GM12878 (cell line): ENCODE measurements around the gene NHSL1. TPM values are rescaled to one million over a fixed set of nuclear protein-coding genes. Genes with fewer than 3 reads are reported as not detected.

Source experiments
- CREB1 ChIP-seq: IDR thresholded peaks from 2 replicates; pipeline ENCODE4 v1.6.1; 2012; ENCODE audit warnings: low read depth, mild to moderate bottlenecking, inconsistent platforms
- GATAD2B ChIP-seq: fragments of 450-650 bp; conservative IDR thresholded peaks from 2 replicates; pipeline ENCODE4 v1.6.1; 2017; ENCODE audit warnings: low read depth, mild to moderate bottlenecking, moderate library complexity
- POLR2AphosphoS2 ChIP-seq: IDR thresholded peaks from 2 replicates; pipeline ENCODE4 v1.6.1; 2011; ENCODE audit warnings: low read depth, mild to moderate bottlenecking, low read length, improper control_type of control experiment, moderate library complexity
- RUNX3 ChIP-seq: IDR thresholded peaks from 2 replicates; pipeline ENCODE4 v1.6.1; 2012; ENCODE audit warnings: low read length, inconsistent platforms
- polyA plus RNA-seq, 11 experiments: library from polyadenylated mRNA; depleted of rRNA in 4 of 11; unstranded in 6 of 11; stranded (reverse) in 5 of 11; fragments of >200 nt; fragmentation: Nextera tagmentation in 4 of 11; fragmentation: Illumina TruSeq in 1 of 11; extraction: Ambion mirVana in 4 of 11; extraction: Trizol in 1 of 11; gene quantifications; 1 replicate in 1 of 11; 2 replicates in 10 of 11; pipeline versions ENCODE4 v1.2.1 to v1.2.3, GENCODE V29; 2011 to 2016; ENCODE audit warnings: inconsistent platforms in 2 of 11, missing spikeins in 2 of 11, low read depth in 1 of 11
- total RNA-seq, 4 experiments: library from RNA; depleted of rRNA in 3 of 4; stranded (reverse); fragments of >200 nt in 3 of 4; fragmentation: Illumina TruSeq in 1 of 4; extraction: Trizol in 1 of 4; gene quantifications; 2 replicates each; pipeline versions ENCODE4 v1.2.1 to v1.2.3, GENCODE V29; 2013 to 2021
- TF ChIP-seq, protein P1 (sequence below): IDR thresholded peaks from 2 replicates; pipeline ENCODE4 v1.6.1; 2011; ENCODE audit warnings: low read depth, low read length, improper control_type of control experiment, borderline replicate concordance
- TF ChIP-seq, protein P2 (sequence below): fragments of 450-650 bp; IDR thresholded peaks from 2 replicates; pipeline ENCODE4 v1.6.1; 2017; ENCODE audit warnings: antibody characterized with exemption, mild to moderate bottlenecking, moderate library complexity
- TF ChIP-seq, protein P3 (sequence below), 3 experiments: IDR thresholded peaks in 2 of 3; conservative IDR thresholded peaks in 1 of 3; 2 replicates each; pipeline ENCODE4 v1.5.1; 2011; ENCODE audit warnings: low read depth in 3 of 3, low read length in 3 of 3, mild to moderate bottlenecking in 3 of 3, control low read depth in 2 of 3, moderate library complexity in 2 of 3, inconsistent platforms in 1 of 3, mixed read lengths in 1 of 3; ENCODE audit not compliant: control insufficient read depth in 2 of 3, insufficient read depth in 1 of 3; ENCODE audit errors: extremely low read depth in 1 of 3
- TF ChIP-seq, protein P4 (sequence below): fragments of 450-650 bp; IDR thresholded peaks from 2 replicates; pipeline ENCODE4 v1.6.1; 2016; ENCODE audit warnings: mild to moderate bottlenecking, moderate library complexity, borderline replicate concordance
- TF ChIP-seq, protein P5 (sequence below): fragments of 450-650 bp; IDR thresholded peaks from 2 replicates; pipeline ENCODE4 v1.6.1; 2017; ENCODE audit warnings: mild to moderate bottlenecking, moderate library complexity
- TF ChIP-seq, protein P6 (sequence below): fragments of 150-350 bp; IDR thresholded peaks from 2 replicates; pipeline ENCODE4 v1.6.1; 2016; ENCODE audit warnings: low read depth, low read length

Gene NHSL1
- total and polyA plus RNA-seq, 10 of the 15 experiments (the other 5 are each of a cell fraction or from before 2014, with no cell fraction given): 0.26 to 14.1 (median 0.90) TPM

DNA sequence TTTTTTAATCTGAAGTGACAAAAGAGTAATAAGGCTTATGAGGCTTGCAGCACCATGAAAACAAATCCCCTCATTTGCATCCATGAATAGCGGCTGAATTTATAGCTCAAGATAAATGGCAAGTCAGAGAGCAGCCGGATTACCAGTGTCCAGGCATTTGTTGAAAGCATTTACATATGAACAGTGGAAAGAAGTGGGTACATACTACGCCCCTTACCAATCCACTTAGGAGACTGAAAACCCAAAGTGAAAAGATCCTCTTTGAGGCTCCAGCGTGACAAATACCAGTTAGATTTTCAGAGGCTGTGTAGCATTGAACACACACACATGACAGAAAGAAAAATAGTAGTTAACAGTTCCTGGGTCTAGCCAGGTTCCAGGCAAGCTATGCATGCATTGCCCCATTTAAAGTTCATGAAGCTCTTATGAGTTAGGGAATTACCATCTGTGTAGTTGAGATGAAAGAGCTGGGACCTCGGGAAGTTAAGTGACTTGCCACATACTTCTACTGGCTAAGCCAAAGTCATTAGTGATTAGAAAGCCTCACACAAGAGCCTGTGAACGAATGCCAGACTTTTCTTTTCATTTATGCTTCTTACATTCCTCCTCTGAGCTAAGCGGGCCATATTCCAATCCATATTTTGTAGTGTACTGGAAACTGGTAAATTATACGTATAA is 28.3 kb upstream of the NHSL1 start (continued):
- TF ChIP-seq, protein P1, sequence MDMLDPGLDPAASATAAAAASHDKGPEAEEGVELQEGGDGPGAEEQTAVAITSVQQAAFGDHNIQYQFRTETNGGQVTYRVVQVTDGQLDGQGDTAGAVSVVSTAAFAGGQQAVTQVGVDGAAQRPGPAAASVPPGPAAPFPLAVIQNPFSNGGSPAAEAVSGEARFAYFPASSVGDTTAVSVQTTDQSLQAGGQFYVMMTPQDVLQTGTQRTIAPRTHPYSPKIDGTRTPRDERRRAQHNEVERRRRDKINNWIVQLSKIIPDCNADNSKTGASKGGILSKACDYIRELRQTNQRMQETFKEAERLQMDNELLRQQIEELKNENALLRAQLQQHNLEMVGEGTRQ: no peak
- TF ChIP-seq POLR2AphosphoS2 (no peak), CREB1 (no peak), RUNX3 (no peak), GATAD2B (no peak)
- TF ChIP-seq, protein P2, sequence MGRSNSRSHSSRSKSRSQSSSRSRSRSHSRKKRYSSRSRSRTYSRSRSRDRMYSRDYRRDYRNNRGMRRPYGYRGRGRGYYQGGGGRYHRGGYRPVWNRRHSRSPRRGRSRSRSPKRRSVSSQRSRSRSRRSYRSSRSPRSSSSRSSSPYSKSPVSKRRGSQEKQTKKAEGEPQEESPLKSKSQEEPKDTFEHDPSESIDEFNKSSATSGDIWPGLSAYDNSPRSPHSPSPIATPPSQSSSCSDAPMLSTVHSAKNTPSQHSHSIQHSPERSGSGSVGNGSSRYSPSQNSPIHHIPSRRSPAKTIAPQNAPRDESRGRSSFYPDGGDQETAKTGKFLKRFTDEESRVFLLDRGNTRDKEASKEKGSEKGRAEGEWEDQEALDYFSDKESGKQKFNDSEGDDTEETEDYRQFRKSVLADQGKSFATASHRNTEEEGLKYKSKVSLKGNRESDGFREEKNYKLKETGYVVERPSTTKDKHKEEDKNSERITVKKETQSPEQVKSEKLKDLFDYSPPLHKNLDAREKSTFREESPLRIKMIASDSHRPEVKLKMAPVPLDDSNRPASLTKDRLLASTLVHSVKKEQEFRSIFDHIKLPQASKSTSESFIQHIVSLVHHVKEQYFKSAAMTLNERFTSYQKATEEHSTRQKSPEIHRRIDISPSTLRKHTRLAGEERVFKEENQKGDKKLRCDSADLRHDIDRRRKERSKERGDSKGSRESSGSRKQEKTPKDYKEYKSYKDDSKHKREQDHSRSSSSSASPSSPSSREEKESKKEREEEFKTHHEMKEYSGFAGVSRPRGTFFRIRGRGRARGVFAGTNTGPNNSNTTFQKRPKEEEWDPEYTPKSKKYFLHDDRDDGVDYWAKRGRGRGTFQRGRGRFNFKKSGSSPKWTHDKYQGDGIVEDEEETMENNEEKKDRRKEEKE: no peak
- TF ChIP-seq, protein P3, sequence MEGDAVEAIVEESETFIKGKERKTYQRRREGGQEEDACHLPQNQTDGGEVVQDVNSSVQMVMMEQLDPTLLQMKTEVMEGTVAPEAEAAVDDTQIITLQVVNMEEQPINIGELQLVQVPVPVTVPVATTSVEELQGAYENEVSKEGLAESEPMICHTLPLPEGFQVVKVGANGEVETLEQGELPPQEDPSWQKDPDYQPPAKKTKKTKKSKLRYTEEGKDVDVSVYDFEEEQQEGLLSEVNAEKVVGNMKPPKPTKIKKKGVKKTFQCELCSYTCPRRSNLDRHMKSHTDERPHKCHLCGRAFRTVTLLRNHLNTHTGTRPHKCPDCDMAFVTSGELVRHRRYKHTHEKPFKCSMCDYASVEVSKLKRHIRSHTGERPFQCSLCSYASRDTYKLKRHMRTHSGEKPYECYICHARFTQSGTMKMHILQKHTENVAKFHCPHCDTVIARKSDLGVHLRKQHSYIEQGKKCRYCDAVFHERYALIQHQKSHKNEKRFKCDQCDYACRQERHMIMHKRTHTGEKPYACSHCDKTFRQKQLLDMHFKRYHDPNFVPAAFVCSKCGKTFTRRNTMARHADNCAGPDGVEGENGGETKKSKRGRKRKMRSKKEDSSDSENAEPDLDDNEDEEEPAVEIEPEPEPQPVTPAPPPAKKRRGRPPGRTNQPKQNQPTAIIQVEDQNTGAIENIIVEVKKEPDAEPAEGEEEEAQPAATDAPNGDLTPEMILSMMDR (IDR thresholded peaks at IDR 0.05 in 2 of 3, conservative IDR thresholded peaks at IDR 0.05 in 1 of 3; ENCODE audit: control insufficient read depth in 2 of 3, extremely low read depth in 1 of 3, insufficient read depth in 1 of 3, low read depth in 3 of 3, low read length in 3 of 3): no peak
- TF ChIP-seq, protein P4, sequence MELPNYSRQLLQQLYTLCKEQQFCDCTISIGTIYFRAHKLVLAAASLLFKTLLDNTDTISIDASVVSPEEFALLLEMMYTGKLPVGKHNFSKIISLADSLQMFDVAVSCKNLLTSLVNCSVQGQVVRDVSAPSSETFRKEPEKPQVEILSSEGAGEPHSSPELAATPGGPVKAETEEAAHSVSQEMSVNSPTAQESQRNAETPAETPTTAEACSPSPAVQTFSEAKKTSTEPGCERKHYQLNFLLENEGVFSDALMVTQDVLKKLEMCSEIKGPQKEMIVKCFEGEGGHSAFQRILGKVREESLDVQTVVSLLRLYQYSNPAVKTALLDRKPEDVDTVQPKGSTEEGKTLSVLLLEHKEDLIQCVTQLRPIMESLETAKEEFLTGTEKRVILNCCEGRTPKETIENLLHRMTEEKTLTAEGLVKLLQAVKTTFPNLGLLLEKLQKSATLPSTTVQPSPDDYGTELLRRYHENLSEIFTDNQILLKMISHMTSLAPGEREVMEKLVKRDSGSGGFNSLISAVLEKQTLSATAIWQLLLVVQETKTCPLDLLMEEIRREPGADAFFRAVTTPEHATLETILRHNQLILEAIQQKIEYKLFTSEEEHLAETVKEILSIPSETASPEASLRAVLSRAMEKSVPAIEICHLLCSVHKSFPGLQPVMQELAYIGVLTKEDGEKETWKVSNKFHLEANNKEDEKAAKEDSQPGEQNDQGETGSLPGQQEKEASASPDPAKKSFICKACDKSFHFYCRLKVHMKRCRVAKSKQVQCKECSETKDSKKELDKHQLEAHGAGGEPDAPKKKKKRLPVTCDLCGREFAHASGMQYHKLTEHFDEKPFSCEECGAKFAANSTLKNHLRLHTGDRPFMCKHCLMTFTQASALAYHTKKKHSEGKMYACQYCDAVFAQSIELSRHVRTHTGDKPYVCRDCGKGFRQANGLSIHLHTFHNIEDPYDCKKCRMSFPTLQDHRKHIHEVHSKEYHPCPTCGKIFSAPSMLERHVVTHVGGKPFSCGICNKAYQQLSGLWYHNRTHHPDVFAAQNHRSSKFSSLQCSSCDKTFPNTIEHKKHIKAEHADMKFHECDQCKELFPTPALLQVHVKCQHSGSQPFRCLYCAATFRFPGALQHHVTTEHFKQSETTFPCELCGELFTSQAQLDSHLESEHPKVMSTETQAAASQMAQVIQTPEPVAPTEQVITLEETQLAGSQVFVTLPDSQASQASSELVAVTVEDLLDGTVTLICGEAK: no peak
- TF ChIP-seq, protein P5, sequence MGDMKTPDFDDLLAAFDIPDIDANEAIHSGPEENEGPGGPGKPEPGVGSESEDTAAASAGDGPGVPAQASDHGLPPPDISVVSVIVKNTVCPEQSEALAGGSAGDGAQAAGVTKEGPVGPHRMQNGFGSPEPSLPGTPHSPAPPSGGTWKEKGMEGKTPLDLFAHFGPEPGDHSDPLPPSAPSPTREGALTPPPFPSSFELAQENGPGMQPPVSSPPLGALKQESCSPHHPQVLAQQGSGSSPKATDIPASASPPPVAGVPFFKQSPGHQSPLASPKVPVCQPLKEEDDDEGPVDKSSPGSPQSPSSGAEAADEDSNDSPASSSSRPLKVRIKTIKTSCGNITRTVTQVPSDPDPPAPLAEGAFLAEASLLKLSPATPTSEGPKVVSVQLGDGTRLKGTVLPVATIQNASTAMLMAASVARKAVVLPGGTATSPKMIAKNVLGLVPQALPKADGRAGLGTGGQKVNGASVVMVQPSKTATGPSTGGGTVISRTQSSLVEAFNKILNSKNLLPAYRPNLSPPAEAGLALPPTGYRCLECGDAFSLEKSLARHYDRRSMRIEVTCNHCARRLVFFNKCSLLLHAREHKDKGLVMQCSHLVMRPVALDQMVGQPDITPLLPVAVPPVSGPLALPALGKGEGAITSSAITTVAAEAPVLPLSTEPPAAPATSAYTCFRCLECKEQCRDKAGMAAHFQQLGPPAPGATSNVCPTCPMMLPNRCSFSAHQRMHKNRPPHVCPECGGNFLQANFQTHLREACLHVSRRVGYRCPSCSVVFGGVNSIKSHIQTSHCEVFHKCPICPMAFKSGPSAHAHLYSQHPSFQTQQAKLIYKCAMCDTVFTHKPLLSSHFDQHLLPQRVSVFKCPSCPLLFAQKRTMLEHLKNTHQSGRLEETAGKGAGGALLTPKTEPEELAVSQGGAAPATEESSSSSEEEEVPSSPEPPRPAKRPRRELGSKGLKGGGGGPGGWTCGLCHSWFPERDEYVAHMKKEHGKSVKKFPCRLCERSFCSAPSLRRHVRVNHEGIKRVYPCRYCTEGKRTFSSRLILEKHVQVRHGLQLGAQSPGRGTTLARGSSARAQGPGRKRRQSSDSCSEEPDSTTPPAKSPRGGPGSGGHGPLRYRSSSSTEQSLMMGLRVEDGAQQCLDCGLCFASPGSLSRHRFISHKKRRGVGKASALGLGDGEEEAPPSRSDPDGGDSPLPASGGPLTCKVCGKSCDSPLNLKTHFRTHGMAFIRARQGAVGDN: no peak
- TF ChIP-seq, protein P6, sequence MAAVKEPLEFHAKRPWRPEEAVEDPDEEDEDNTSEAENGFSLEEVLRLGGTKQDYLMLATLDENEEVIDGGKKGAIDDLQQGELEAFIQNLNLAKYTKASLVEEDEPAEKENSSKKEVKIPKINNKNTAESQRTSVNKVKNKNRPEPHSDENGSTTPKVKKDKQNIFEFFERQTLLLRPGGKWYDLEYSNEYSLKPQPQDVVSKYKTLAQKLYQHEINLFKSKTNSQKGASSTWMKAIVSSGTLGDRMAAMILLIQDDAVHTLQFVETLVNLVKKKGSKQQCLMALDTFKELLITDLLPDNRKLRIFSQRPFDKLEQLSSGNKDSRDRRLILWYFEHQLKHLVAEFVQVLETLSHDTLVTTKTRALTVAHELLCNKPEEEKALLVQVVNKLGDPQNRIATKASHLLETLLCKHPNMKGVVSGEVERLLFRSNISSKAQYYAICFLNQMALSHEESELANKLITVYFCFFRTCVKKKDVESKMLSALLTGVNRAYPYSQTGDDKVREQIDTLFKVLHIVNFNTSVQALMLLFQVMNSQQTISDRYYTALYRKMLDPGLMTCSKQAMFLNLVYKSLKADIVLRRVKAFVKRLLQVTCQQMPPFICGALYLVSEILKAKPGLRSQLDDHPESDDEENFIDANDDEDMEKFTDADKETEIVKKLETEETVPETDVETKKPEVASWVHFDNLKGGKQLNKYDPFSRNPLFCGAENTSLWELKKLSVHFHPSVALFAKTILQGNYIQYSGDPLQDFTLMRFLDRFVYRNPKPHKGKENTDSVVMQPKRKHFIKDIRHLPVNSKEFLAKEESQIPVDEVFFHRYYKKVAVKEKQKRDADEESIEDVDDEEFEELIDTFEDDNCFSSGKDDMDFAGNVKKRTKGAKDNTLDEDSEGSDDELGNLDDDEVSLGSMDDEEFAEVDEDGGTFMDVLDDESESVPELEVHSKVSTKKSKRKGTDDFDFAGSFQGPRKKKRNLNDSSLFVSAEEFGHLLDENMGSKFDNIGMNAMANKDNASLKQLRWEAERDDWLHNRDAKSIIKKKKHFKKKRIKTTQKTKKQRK: no peak
